Fibroblast of skin of right biceps (primary cell): Measurements from ENCODE around the gene FOXK1.
A peak's percentile ranks its signal among the peaks of the same experiment; 100 is the strongest.

Source experiments
- DNase-seq: peaks from one replicate; pipeline ENCODE4 v3.0.0-alpha.2; 2013

The FOXK1 gene

GRCh38 chr7:4724648-4725013 lies 42.5 kb downstream of the FOXK1 start:
- peak; percentile 53 for DNase-seq

GRCh38 chr7:4725014-4725849 lies 43.1 kb downstream of the FOXK1 start:
- DNase-seq: peak; percentile 81

DNA sequence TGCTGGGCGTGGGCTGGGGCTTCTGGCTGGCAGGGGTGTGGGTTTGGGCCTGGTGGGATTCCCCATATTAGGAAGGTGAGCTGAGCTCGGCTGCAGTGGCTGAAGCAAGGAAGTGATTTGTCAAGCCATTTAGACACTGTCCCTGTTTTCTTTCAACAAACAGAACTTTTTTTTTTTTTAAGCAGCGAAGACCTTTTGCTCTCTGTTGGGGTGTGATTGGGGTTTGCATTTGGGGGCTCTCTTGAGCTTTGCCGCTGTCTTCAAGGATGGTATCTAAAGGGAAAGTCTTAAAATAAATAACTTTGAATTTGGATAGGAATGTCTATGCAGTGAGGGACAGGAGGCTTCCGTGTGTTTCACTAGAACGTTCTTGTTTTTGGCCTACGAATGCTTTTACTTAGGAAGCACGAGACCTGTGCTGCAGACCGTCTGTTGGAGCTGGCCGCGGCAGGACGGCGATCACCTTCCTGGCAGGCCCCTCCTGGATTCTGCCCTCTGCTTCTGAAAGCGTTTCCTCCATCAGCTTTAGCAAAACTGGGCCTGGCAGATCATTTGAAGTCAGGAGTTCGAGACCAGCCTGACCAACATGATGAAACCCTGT lies 43.9 kb downstream of the FOXK1 start:
- no peak for DNase-seq

DNA sequence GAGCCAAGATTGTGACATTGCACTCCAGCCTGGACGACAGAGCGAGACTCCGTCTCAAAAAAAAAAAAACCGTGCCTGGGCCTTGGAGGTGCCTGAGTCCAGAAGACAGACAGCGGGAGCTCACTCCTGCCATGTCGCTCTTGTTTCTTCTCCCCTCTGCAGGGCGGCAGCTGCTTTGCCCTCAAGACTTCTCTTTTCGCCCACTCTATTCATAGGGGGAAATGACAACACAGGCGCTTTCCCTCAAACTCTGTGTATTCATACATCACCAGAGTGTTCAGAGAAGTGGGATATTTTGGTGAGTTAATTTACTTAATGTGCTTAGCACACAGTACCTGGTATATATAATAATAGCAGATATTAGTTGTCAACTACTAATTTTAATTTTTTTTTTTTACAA lies 44.5 kb downstream of the FOXK1 start:
- DNase-seq: no peak

DNA sequence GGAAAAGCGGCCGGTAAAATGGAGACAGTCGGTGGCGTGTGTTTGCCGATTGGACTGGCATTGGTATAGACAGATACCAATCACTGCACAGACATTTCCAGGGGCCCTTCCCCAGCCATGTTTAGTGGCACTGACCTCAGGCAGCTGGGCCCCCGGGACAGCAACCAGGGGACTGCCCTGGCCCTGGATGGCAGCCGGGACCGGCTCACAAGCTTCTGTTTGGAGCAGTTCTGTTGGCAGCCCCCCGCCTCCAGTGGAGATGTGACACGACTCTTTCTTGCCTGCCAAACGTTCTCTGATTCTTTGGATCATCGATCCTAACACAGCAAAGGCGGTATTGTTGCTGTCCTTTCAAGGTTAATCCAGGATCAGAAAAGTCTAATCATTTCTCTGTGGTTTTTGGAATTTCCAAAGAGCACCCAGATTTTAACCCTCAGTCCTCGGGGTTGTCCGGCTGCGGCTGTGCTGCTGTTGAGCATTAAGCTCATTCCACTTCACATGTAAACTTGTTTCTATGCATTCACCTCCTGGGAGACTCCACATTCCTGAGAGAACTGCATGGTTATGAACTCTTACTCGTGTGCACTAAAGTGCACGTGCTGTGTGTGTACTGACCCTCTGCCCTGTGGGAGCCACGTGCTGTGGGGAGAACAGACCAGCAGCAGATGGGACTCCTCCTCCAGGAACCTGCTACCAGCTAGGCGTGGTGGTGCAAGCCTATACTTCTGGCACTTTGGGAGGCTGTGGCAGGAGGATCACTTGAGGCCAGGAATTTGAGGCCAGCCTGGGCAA lies 46.0 kb downstream of the FOXK1 start:
- no peak for DNase-seq

- no peak for DNase-seq
These were observed 47.2 kb downstream of the FOXK1 start for GRCh38 chr7:4729266-4729665.

- no peak for DNase-seq
These were observed 48.2 kb downstream of the FOXK1 start for GRCh38 chr7:4730276-4730675.

DNA sequence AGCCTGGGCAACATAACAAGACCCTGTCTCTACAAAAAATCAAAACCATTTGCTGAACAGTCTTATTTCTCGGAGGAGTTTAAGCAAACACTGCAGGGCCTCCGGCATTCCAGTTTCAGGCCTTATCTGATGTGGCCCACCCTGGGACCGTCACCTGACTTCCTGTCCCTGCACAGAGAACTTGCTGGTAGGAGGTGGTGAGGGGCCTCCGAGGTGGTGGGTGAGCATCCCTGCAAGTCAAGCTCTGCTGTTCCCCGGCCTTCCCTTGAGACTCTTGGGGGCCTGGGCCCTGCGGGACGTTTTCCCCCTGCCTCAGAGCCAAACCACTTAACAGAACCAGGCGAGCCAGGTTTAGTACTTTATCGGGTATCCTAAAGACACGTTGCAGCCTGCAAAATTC lies 48.9 kb downstream of the FOXK1 start:
- DNase-seq: no peak

DNA sequence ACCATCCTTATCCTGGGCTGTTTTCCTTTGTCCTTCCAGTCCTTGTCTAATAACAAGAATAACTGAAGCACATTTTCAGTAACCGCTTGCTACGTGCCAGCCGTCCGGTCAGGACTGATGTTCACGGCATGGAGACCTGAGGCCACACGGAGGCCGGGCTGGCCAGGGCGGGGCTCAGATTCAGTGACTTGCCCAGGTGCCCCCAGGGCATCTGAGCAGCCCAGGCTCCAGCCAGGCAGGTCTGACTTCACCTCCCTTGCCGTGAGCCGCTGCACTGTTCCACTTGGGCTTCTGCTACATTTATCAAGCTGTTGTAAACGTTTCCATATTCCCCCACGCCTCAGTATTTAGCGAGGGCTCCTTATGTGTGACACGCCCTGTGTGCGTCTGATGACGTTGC lies 49.7 kb downstream of the FOXK1 start:
- no peak for DNase-seq

GRCh38 chr7:4733936-4734528 lies 51.9 kb downstream of the FOXK1 start:
- no peak for DNase-seq

DNA sequence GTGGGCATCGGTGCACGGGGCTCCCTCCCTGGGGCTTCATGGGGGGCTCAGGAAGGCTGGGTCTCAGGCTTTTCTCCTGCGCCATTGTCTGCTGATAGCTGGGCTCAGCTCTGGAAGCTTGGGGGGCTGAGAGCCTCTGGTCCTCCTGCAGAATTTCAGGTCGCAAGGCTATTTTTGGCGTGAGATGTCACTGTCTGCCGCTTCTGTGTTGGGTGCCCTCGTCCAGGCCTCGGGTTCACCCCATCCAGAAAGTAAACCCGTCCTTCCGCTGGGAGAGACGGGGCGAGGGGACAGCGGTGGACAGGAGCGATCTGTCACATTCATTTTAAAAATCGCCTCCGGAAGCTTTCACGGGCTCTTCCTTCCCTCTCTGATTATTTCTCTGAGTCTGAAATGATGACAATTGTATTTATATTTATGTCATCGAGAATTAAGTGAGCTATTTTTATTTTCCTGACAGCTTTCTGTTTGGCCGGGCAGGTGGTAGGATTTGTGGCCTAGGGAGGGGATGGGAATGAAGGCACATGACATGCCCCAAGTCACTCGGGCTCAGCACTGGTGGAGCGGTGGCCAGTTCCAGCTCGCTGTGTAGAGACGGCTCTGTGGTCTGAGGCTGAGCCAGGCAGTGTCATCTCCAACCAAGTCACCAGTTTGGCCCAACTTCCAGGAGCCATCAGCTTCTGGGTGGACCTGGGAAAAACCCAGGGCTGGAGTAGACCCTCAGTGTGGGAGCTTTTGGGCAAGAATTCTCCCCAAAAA lies 52.7 kb downstream of the FOXK1 start:
- DNase-seq: no peak

- no peak for DNase-seq
These were observed 55.2 kb downstream of the FOXK1 start for GRCh38 chr7:4737300-4737699.

- DNase-seq: peak; percentile 88
These were observed 56.8 kb downstream of the FOXK1 start for GRCh38 chr7:4738711-4739527.

- no peak for DNase-seq
These were observed 57.5 kb downstream of the FOXK1 start for GRCh38 chr7:4739528-4739992.

GRCh38 chr7:4740796-4741195 lies 58.7 kb downstream of the FOXK1 start:
- no peak for DNase-seq

- no peak for DNase-seq
These were observed 60.0 kb downstream of the FOXK1 start for GRCh38 chr7:4742051-4742573.

DNA sequence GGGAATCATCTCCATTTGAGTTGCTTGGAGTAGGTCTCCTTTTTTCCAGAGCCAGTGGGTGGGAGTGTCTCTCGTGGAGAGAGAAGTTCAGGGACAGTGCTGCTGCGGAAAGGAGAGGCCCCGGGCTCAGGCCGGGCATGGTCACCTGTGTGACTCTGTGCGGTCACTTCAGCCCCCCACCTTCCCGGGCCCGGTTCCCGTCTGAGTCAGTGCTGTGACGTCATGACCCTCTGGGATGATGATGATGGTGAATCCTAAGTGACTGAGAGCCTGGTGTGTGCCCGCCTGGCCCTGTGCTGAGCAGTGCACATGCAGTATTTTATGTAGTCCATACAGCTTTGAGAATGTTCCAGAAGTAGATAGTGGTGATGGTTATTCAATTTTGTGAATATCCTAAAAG lies 60.8 kb downstream of the FOXK1 start:
- no peak for DNase-seq

DNA sequence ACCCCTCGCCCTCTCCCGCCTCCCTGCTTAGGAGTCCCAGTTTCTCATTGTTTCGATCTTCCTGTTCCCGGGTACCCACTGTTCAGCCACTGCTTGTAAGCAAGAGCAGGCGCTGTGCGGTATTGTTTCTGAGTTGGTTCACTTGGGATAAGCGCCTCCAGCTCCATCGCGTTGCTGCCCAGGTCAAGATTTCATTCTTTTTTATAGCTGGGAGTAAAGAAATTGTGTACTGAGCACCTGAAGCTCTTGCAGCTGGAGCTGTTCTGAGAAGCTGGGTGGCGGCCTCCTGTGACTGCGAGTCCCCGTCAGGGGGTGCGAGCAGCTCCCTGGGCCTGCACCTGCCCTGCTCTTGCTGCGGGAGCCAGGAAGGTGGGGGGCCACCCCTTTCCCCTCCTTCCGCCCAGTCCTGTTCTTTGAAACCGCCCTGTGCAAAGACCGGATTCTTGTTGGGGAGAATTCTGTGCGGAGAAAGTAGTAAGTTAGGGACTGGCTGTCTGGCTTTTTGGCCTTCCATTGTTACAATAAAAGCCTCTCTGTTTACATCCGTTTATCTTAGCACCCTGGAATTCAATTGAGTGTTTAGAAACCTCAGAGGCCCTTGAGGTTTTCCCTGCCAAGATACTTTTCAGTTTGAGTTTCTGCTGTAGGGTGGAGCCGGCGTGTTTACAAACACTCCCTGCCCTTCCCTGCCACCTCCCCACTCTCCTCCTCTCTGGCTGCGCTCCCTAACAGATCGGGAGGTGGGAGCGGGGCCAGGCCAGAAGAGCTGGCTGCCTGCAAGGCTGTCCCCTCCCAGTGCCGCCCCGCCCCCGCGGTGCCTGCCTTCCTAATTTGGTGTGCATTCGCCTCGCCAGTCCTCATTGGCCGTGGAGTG lies 62.5 kb downstream of the FOXK1 start:
- DNase-seq: peak; percentile 100

DNA sequence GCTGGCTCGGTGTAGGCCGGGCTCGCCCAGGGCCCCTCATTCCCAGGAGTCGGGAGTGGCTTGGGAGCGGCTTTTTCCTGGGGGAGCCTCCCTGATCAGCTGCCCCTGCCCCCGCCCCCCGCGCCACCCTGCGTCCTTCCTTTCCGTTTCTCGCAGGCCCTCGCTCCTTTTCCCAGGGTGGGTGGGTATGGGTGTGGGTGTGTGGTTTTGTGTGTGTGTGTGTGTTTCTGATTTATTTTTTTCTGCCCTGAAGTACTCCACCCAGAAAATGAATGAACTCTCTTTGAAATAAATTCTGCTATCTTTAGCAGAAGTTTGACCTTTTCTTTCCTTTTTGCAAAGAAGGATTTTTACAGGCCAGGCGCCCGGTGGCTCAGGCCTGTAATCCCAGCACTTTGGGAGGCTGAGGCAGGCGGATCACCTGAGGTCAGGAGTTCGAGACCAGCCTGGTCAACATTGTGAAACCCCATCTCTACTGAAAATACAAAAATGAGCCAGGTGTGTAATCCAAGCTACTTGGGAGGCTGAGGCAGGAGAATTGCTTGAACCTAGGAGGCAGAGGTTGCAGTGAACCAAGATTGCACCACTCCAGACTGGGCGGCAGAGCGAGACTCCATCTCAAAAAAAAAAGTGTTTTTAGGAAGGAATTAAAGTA lies 63.3 kb downstream of the FOXK1 start:
- no peak for DNase-seq
